ENCODE results near the gene ZDHHC1. TPM values are rescaled to one million over a fixed set of nuclear protein-coding genes. Genes with fewer than 3 reads are reported as not detected.

The ZDHHC1 gene
- total RNA-seq, 1 donor from 2014 or later: 9.5 TPM

GRCh38 chr16:67447508-67448076, 31.3 kb upstream of the ZDHHC1 start:
- DNase-seq (ENCODE audit: low read depth): no peak
- Histone ChIP-seq H3K27me3 (ENCODE audit: control insufficient read depth, insufficient read depth, low read length) (no peaks in the 10 kb centered on the region), H3K4me3 (ENCODE audit: low read depth, low read length) (no peak overlapping the region), H3K36me3 (ENCODE audit: control insufficient read depth, insufficient read depth, low read length) (no peaks in the 10 kb centered on the region)
- TF ChIP-seq CTCF (IDR thresholded peaks at IDR 0.05; ENCODE audit: insufficient read depth, low read length, poor library complexity, severe bottlenecking): peak; percentile 48

GRCh38 chr16:67446968-67447507, 30.8 kb upstream of the ZDHHC1 start:
- no peak for DNase-seq (ENCODE audit: low read depth)
- H3K4me3 ChIP-seq (ENCODE audit: low read depth, low read length): no peak overlapping the region
- no peak for TF ChIP-seq CTCF (IDR thresholded peaks at IDR 0.05; ENCODE audit: insufficient read depth, low read length, poor library complexity, severe bottlenecking)
- no peaks in the 10 kb centered on the region for H3K36me3 ChIP-seq (ENCODE audit: control insufficient read depth, insufficient read depth, low read length)
- no peaks in the 10 kb centered on the region for H3K27me3 ChIP-seq (ENCODE audit: control insufficient read depth, insufficient read depth, low read length)

- no peak for DNase-seq (ENCODE audit: low read depth)
- Histone ChIP-seq H3K4me3 (ENCODE audit: low read depth, low read length) (no peak overlapping the region), H3K27me3 (ENCODE audit: control insufficient read depth, insufficient read depth, low read length) (no peaks in the 10 kb centered on the region), H3K36me3 (ENCODE audit: control insufficient read depth, insufficient read depth, low read length) (no peaks in the 10 kb centered on the region)
- TF ChIP-seq CTCF (IDR thresholded peaks at IDR 0.05; ENCODE audit: insufficient read depth, low read length, poor library complexity, severe bottlenecking): no peak
These were observed 29.9 kb upstream of the ZDHHC1 start for GRCh38 chr16:67445913-67446907.

- no peaks in the 10 kb centered on the region for H3K27me3 ChIP-seq (ENCODE audit: control insufficient read depth, insufficient read depth, low read length)
- H3K36me3 ChIP-seq (ENCODE audit: control insufficient read depth, insufficient read depth, low read length): peaks cover under 1% of the 10 kb centered on the region
- DNase-seq (ENCODE audit: low read depth): no peak
- H3K4me3 ChIP-seq (ENCODE audit: low read depth, low read length): no peak overlapping the region
- TF ChIP-seq CTCF (IDR thresholded peaks at IDR 0.05; ENCODE audit: insufficient read depth, low read length, poor library complexity, severe bottlenecking): no peak
These were observed 29.2 kb upstream of the ZDHHC1 start for GRCh38 chr16:67445441-67445912.

DNA sequence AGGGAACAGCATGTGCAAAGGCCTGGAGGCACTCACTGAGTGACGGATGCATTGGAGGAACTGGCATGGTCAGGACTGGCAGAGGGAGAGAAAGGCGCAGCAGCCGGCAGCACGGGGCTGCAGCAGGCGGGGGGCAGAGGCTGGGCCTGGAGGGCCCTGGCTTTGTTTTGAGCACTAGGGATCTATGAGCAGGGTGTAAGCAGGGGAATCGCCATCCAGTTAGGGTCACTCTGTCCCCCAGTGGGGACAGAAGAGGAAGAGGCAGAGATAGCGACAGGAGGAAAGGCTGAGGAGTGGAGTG, 28.8 kb upstream of the ZDHHC1 start:
- peaks cover 2% of the 10 kb centered on the region for H3K36me3 ChIP-seq (ENCODE audit: control insufficient read depth, insufficient read depth, low read length)
- no peak for TF ChIP-seq CTCF (IDR thresholded peaks at IDR 0.05; ENCODE audit: insufficient read depth, low read length, poor library complexity, severe bottlenecking)
- H3K27me3 ChIP-seq (ENCODE audit: control insufficient read depth, insufficient read depth, low read length): no peaks in the 10 kb centered on the region
- no peak overlapping the region for H3K4me3 ChIP-seq (ENCODE audit: low read depth, low read length)
- DNase-seq (ENCODE audit: low read depth): no peak
